HG02623 (cell line): Measurements from ENCODE around the gene MALAT1.
"Not testable (repeated sequence)": the region's sequence is repeated elsewhere in the genome, so short reads cannot be mapped to it uniquely, and the experiment has no call there.

ENCODE experiments used
- ATAC-seq: cut with Tn5 transposase; IDR thresholded peaks from one replicate; pipeline ENCODE4 v1.9.1; 2021; ENCODE audit warnings: moderate library complexity; ENCODE audit not compliant: unreplicated experiment

MALAT1 gene

GRCh38 chr11:65497141-65498041, 1.5 kb upstream of the MALAT1 start:
- peak; percentile 61 for ATAC-seq

DNA sequence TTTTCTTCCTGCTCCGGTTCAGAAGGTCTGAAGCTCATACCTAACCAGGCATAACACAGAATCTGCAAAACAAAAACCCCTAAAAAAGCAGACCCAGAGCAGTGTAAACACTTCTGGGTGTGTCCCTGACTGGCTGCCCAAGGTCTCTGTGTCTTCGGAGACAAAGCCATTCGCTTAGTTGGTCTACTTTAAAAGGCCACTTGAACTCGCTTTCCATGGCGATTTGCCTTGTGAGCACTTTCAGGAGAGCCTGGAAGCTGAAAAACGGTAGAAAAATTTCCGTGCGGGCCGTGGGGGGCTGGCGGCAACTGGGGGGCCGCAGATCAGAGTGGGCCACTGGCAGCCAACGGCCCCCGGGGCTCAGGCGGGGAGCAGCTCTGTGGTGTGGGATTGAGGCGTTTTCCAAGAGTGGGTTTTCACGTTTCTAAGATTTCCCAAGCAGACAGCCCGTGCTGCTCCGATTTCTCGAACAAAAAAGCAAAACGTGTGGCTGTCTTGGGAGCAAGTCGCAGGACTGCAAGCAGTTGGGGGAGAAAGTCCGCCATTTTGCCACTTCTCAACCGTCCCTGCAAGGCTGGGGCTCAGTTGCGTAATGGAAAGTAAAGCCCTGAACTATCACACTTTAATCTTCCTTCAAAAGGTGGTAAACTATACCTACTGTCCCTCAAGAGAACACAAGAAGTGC, 661 bp upstream of the MALAT1 start:
- ATAC-seq, result no peak

DNA sequence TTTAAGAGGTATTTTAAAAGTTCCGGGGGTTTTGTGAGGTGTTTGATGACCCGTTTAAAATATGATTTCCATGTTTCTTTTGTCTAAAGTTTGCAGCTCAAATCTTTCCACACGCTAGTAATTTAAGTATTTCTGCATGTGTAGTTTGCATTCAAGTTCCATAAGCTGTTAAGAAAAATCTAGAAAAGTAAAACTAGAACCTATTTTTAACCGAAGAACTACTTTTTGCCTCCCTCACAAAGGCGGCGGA, 193 bp upstream of the MALAT1 start:
- ATAC-seq, result no peak

GRCh38 chr11:65499713-65500386, 1.0 kb downstream of the MALAT1 start:
- no peak for ATAC-seq

DNA sequence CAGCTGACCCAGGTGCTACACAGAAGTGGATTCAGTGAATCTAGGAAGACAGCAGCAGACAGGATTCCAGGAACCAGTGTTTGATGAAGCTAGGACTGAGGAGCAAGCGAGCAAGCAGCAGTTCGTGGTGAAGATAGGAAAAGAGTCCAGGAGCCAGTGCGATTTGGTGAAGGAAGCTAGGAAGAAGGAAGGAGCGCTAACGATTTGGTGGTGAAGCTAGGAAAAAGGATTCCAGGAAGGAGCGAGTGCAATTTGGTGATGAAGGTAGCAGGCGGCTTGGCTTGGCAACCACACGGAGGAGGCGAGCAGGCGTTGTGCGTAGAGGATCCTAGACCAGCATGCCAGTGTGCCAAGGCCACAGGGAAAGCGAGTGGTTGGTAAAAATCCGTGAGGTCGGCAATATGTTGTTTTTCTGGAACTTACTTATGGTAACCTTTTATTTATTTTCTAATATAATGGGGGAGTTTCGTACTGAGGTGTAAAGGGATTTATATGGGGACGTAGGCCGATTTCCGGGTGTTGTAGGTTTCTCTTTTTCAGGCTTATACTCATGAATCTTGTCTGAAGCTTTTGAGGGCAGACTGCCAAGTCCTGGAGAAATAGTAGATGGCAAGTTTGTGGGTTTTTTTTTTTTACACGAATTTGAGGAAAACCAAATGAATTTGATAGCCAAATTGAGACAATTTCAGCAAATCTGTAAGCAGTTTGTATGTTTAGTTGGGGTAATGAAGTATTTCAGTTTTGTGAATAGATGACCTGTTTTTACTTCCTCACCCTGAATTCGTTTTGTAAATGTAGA, 1.7 kb downstream of the MALAT1 start:
- no peak for ATAC-seq

DNA sequence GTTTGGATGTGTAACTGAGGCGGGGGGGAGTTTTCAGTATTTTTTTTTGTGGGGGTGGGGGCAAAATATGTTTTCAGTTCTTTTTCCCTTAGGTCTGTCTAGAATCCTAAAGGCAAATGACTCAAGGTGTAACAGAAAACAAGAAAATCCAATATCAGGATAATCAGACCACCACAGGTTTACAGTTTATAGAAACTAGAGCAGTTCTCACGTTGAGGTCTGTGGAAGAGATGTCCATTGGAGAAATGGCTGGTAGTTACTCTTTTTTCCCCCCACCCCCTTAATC, 2.3 kb downstream of the MALAT1 start:
- ATAC-seq, result no peak

GRCh38 chr11:65501472-65502273, 2.8 kb downstream of the MALAT1 start:
- ATAC-seq, result no peak

DNA sequence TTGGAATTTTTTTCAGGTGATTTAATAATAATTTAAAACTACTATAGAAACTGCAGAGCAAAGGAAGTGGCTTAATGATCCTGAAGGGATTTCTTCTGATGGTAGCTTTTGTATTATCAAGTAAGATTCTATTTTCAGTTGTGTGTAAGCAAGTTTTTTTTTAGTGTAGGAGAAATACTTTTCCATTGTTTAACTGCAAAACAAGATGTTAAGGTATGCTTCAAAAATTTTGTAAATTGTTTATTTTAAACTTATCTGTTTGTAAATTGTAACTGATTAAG, 3.4 kb downstream of the MALAT1 start:
- ATAC-seq, result no peak

GRCh38 chr11:65502555-65503367, 3.9 kb downstream of the MALAT1 start:
- no peak for ATAC-seq

DNA sequence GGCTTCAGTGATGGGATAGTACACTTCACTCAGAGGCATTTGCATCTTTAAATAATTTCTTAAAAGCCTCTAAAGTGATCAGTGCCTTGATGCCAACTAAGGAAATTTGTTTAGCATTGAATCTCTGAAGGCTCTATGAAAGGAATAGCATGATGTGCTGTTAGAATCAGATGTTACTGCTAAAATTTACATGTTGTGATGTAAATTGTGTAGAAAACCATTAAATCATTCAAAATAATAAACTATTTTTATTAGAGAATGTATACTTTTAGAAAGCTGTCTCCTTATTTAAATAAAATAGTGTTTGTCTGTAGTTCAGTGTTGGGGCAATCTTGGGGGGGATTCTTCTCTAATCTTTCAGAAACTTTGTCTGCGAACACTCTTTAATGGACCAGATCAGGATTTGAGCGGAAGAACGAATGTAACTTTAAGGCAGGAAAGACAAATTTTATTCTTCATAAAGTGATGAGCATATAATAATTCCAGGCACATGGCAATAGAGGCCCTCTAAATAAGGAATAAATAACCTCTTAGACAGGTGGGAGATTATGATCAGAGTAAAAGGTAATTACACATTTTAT, 4.6 kb downstream of the MALAT1 start:
- no peak for ATAC-seq

GRCh38 chr11:65503949-65504673, 5.3 kb downstream of the MALAT1 start:
- no peak for ATAC-seq

GRCh38 chr11:65504674-65505465, 6.0 kb downstream of the MALAT1 start:
- ATAC-seq, result no peak

DNA sequence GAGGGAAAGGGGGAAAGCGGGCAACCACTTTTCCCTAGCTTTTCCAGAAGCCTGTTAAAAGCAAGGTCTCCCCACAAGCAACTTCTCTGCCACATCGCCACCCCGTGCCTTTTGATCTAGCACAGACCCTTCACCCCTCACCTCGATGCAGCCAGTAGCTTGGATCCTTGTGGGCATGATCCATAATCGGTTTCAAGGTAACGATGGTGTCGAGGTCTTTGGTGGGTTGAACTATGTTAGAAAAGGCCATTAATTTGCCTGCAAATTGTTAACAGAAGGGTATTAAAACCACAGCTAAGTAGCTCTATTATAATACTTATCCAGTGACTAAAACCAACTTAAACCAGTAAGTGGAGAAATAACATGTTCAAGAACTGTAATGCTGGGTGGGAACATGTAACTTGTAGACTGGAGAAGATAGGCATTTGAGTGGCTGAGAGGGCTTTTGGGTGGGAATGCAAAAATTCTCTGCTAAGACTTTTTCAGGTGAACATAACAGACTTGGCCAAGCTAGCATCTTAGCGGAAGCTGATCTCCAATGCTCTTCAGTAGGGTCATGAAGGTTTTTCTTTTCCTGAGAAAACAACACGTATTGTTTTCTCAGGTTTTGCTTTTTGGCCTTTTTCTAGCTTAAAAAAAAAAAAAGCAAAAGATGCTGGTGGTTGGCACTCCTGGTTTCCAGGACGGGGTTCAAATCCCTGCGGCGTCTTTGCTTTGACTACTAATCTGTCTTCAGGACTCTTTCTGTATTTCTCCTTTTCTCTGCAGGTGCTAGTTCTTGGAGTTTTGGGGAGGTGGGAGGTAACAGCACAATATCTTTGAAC, 6.8 kb downstream of the MALAT1 start:
- no peak for ATAC-seq

- no peak for ATAC-seq
Measured at GRCh38 chr11:65506290-65506771, 7.5 kb downstream of the MALAT1 start.

DNA sequence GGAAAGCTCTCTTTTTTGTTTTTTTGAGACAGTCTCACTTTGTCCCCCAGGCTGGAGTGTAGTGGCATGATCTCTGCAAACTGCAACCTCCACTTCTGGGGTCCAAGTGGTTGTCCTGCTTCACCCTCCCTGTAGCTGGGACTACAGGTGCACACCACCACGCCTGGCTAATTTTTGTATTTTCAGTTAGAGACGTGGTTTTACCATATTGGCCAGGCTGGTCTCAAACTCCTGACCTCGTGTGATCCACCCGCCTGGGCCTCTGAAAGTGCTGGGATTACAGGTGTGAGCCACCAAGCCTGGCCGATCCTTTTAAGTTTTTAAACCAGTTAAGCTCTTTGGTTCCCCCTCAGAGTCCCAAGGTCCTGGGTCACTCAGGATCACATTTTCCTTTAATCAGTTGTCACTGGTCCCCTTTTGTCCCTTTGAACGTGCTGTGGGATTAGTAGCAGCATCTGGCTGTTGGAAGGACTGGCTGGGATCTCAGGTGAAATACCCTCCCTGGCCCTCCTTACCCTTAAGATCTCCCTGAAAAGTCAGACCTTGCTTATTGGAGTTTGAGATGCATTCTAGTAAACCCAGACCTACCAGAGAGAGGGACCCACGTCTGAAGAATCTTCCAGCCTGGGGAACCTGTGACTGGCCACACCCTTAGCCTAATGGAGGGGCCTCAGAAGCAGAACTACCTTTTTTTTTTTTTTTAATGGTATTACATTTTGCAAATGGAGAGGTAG, 8.1 kb downstream of the MALAT1 start:
- ATAC-seq, result peak; percentile 27

GRCh38 chr11:65512311-65512710, 13.5 kb downstream of the MALAT1 start:
- not testable (repeated sequence) for ATAC-seq
